ENCODE measurements around the gene C2CD2L.

- no peak for TF ChIP-seq CTCF (IDR thresholded peaks at IDR 0.05)
- TF ChIP-seq POLR2AphosphoS5 (IDR thresholded peaks at IDR 0.05): no peak
Observed at GRCh38 chr11:119103793-119104192, 3.4 kb upstream of the C2CD2L start.
